ENCODE measurements around the gene PPP2R5E.
A peak's percentile ranks its signal among the peaks of the same experiment; 100 is the strongest.
"Not testable (repeated sequence)": the region's sequence is repeated elsewhere in the genome, so short reads cannot be mapped to it uniquely, and the experiment has no call there.

PPP2R5E gene
- 36.5 to 45.0 reads per million in 2 donors for total RNA-seq

DNA sequence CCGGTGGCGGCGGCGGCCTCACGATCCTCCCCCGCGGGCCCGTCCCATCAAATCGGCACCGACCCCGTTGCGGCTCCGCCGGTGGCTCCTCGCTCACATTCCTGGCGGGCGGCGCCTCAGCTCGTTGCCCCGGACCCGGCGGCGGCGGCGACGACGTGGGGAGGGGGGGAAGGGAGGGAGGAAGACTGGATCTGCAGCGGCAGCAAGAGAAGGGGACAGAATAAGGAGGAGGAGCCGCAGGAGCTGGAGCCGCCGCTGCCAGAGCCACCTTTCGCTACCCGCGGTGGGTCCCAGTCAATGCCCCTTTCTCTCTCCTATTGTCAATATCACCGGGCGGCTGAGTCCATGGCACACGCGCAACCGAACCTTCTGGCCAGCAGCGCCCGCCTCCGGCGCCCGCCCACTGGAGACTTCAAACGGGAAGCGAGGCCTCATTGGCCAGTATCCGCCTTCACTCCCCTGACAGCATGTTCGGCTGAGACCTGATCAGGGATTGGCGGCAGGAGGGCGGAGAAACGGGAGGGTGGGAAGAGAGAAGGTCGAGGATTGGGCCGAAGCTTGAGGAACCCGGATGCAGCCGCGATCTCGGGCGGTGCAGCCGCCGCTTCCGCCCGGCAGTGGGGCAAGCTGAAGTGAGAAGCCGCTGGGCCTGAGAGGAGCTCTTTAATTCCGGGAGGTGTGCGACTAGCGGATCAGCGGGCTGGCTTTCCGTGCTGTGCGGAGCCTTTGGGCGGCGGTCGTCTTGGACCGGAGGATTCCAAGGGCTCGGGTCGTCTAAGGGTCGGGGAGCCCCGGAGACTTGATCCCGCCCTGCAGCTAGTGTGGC, at the start of gene PPP2R5E:
Gene PPP2R5E (minus strand): TSS at position 378 of the 826 bp plus-strand sequence. CDS start 3,692 bp downstream, outside the sequence.
- DNase-seq: peak; percentile 89 to 100 (median 97)

GRCh38 chr14:63583046-63583445, 39.9 kb upstream of the PPP2R5E start:
- DNase-seq: not testable (repeated sequence)

GRCh38 chr14:63581491-63581890, 38.3 kb upstream of the PPP2R5E start:
- no peak for DNase-seq

- DNase-seq: no peak
Measured at GRCh38 chr14:63578300-63578699, 35.1 kb upstream of the PPP2R5E start.

- DNase-seq: no peak
Measured at GRCh38 chr14:63573581-63573980, 30.4 kb upstream of the PPP2R5E start.

DNA sequence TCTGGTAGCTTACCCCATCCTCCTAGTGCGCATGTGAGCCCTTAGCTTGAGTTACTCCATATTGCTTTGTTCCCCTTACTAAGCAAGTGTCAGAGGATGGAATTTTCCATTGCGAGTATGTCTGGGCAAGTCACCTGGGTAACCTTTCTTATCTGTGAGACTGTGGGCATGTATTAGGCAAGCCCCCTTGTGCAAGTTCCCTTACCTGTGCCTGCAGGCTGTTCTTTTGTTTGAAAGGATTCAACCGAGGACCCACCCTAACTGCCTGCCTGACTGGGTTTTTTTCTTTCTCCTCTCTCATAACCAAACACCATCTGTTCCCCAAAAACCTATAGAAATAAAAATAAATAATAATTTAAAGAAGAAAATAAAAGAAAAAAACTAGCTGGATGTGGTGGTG, 22.3 kb upstream of the PPP2R5E start:
- no peak for DNase-seq

- no peak for DNase-seq
Measured at GRCh38 chr14:63564318-63564717, 21.1 kb upstream of the PPP2R5E start.

DNA sequence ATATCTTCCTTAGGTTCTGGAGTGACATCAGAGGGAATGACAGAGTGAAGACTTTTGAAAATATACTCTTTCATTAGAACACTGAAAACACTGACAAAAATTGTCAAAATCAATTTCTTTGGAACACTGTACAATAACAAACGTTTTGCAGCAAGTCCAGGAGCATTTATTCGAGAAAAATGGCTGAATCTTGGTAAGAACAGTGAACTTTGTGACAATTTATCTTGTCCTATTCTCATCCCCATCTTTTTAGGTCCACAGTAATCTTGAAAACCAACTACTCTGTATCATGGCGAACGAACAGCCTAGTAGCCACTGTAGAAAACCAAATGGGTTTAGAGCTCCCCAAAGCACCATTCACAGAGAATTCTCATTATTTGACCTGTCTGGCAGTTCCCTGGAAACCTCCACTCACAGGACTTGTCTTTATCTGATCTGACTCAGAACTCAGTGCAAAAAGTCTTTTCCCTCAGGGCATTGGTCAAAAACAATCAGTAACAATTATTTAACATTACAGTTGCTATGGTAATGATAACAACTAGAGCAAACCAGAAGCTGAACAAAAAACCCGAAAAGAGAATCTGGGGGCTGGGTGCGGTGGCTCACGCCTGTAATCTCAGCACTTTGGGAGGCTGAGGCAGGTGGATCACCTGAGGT, 20.3 kb upstream of the PPP2R5E start:
- no peak for DNase-seq

DNA sequence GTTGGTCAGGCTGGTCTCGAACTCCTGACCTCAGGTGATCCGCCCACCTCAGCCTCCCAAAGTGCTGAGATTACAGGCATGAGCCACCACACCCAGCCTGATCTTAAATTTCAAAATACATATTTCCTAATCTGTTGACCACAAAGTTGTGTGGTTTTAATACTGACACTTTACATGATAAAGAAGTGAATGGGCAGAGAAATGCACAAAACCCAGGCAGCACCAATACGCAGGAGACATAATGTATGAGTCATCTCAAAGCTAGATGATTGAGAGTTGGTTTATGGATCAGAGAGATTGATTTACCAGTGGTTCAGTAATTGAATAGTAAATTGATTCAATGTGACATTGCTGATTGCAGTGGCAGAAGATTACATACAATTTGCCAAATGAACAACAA, 19.2 kb upstream of the PPP2R5E start:
- peak in 1 of 5 experiments; percentile 8 for DNase-seq

GRCh38 chr14:63555572-63555971, 12.4 kb upstream of the PPP2R5E start:
- DNase-seq: no peak

GRCh38 chr14:63551332-63551731, 8.2 kb upstream of the PPP2R5E start:
- no peak for DNase-seq

DNA sequence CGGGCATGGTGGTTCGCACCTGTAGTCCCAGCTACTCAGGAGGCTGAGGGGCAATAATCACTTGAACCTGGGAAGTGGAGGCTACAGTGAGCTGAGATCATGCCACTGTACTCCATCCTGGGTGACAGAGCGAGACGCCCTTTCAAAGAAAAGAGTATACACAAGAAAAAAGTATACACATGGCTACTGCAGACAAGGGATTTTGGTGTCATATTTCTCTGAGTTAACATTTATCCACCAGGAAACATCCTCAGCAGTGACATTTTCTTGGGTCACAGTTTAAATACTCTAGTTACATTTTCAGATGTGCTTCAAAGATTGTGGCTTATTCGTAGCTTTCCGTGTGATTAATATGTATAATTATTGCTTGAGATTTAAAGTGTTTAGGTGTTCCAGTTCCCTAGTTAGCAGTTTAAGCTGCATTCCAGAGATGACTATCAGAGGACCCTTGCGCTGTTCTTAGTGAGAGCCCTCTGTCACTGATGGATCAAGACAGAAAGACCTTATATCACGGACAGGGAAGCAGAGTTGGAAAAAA, 4.7 kb upstream of the PPP2R5E start:
- DNase-seq: no peak

- no peak for DNase-seq
Measured at GRCh38 chr14:63545431-63545830, 2.3 kb upstream of the PPP2R5E start.

DNA sequence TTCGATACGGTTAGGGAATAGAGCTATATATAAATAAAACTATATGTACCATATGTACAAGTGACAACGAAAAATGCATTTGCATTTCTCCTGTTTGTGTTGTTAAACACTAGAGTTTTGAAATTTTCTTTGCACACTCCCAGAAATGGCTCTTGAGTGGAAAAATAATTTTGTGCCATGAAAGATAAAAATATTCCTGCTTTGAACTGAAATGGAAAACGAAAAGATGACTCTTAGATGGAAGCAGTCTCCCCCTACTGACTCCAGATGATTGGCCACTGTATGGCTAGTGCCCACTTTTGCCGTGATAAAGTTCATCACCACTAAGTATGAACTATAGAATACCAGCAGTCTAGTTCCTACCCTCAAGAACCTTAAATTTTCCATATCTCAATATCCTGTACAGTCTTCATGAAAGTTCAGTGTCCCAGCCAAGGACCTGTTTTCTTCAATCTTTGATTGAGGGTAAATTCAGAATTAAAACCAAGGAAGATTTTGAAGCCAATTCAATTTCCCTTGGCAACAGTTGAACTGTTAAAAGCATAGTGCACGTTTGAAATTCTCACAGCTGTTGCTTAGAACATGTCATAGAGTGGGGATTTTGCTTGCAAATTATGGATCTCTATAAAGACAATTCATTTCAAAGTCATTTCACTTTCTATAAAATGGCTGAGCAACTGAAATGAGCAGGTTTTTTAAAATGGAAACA, 1.6 kb upstream of the PPP2R5E start:
- DNase-seq: no peak

GRCh38 chr14:63543826-63544406, 739 bp upstream of the PPP2R5E start:
- peak in 1 of 5 experiments; percentile 2 for DNase-seq

DNA sequence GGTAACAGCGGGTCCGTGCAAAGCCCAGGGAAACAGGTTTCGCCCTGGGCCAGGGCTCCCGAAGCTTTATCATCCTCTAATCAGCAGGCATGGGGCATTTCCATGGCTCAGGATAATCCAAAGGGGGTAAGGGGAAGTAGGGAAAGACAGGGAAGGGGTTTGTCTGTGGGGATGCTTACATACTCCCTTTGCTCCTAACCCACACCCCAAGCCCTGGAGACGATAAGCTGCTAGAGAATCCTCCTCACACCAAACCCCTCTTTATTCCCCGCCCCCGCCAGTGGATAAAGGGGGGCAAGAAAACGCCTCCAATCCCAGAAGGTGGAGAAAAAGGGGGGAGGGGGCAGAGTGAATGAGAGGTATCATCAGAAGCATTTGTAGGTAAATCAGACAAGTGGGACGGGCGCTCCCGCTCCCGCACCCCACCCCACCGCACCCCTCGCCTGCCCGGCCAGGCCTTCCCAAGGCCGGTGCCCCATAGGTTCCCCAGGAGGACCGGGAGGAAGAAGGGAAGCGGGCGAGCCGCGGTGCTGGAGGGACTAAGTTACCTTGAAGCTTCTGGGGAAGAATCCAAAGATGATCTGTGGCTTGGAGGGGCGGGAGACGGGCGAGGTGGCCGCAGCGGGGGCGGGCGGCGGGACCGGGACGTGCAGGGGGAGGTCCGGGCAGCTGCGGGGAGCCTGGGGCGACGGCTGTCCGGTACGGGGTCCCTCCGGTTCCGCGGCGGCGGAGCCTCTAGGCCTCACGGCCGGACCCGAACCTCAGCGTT, 762 bp downstream of the PPP2R5E start:
- DNase-seq: peak in 2 of 5 experiments; percentile 6 to 11

- no peak for DNase-seq
Measured at GRCh38 chr14:63535918-63536317, 7.3 kb downstream of the PPP2R5E start.

- DNase-seq: no peak
Measured at GRCh38 chr14:63533474-63533873, 9.7 kb downstream of the PPP2R5E start.

DNA sequence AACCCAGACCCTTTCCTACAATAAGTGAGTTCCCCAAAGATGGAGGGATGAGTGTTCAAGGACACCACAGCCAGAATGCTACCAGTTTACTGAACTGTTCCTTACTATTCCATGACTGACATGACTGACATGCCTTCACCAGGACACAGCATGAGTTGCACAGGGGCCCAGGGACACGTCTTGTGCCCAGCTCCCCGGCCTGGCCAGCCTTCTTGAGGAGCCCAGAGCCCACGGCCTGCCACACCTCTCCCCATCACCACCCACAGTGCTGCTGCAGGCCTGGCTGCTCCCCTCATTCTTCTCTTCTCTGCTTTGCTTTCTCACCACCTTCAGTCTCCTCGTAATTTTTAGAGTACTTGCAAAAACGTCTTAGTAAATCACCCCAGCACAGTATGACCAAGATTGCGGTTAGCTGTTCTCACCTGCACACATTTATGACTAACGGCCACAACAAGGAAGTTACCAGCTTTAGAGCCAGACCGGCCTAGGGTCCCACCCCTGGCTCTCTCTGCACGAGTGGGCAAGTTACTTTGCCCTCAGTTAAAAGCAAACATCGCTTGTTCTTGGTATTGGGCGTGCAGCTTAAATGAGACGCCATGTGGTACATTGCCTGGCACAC, 18.5 kb downstream of the PPP2R5E start:
- DNase-seq: peak in 2 of 5 experiments; percentile 29 to 42

GRCh38 chr14:63523735-63524426, 19.3 kb downstream of the PPP2R5E start:
- no peak for DNase-seq

- DNase-seq: not testable (repeated sequence)
Measured at GRCh38 chr14:63522511-63522910, 20.7 kb downstream of the PPP2R5E start.

Measured in T-helper 2 cell (primary cell).